Right lobe of liver (tissue), 6 donors: ENCODE results near the gene TSKU. TPM values are rescaled to one million over a fixed set of nuclear protein-coding genes. Genes with fewer than 3 reads are reported as not detected.

Source experiments
- ATAC-seq, 4 donors: fragments of 200-7000 bp; cut with Tn5 transposase; one replicate each; pipeline ENCODE4 v1.9.1; 2020; ENCODE audit warnings: mild to moderate bottlenecking in 4 of 4, moderate library complexity in 4 of 4
- DNase-seq, 3 donors: peaks; one replicate each; pipeline ENCODE4 v3.0.0-alpha.2; 2020
- H3K27ac ChIP-seq, 3 donors: fragments of 200-600 bp; one replicate each; pipeline ENCODE4 v1.8.0; 2022
- H3K27me3 ChIP-seq, 2 donors: fragments of 200-600 bp; one replicate each; pipeline ENCODE4 v1.8.0; 2022
- H3K36me3 ChIP-seq, 4 donors: fragments of 200-600 bp; sonication (generic) in 1 of 4; one replicate each; pipeline versions ENCODE4 v1.5.1 to v1.8.0; 2017 to 2022; ENCODE audit warnings: control low read depth in 1 of 4
- H3K4me1 ChIP-seq, 4 donors: fragments of 200-600 bp; sonication (generic) in 1 of 4; one replicate each; pipeline versions ENCODE4 v1.5.1 to v1.8.0; 2017 to 2022; ENCODE audit warnings: control low read depth in 1 of 4
- H3K4me3 ChIP-seq, 3 donors: fragments of 200-600 bp; one replicate each; pipeline ENCODE4 v1.8.0; 2022
- H3K9me3 ChIP-seq, 4 donors: fragments of 200-600 bp; sonication (generic) in 1 of 4; one replicate each; pipeline versions ENCODE4 v1.5.1 to v1.8.0; 2017 to 2022; ENCODE audit warnings: control low read depth in 1 of 4
- CTCF ChIP-seq, 4 donors: fragments of 200-600 bp in 3 of 4; fragments of 450-650 bp in 1 of 4; IDR thresholded peaks; one replicate each; pipeline versions ENCODE4 v1.5.1 to v1.8.0; 2016 to 2022; ENCODE audit warnings: antibody characterized with exemption in 4 of 4, mild to moderate bottlenecking in 2 of 4
- POLR2A ChIP-seq: fragments of 450-650 bp; IDR thresholded peaks from one replicate; pipeline ENCODE4 v1.6.1; 2017; ENCODE audit warnings: antibody characterized with exemption, mild to moderate bottlenecking
- WGBS: methylation state at CpG from one replicate; pipeline ENCODE4 v1.1.6; 2018; ENCODE audit warnings: low coverage, low lambda C conversion rate; ENCODE audit not compliant: insufficient coverage; ENCODE audit errors: missing lambda C conversion rate; 5-methylcytosine and 5-hydroxymethylcytosine counted together
- intact Hi-C, 2 donors: fragments of 100-400 bp; cut with DNase I; formaldehyde crosslinking; loops; one replicate each; pipeline versions ENCODE4 v1.11.2 to v1.14.1; 2022
- total RNA-seq, 6 experiments: library from RNA; depleted of rRNA in 2 of 6; stranded (reverse); fragments of >200 nt in 2 of 6; fragmentation: NEBNext Ultra II Directional in 3 of 6; extraction: Animal tissue kit (Norgen Biotek cat#: 25700) in 3 of 6; gene quantifications; one replicate each; pipeline versions ENCODE4 v1.1.0 to v1.2.4, GENCODE V29; 2016 to 2023
- donor health status: DM: no; HTN: yes; CAD: no.
- donor health status: DM: no; HTN: no; CAD: no.
- donor health status: DM: no; HTN: no; CAD: no.
- donor health status: DM: no; HTN: yes; CAD: no.
- donor health status: DM: no; HTN: yes; CAD: no.

The TSKU gene
- total RNA-seq, 6 experiments from 2014 or later: 66.1 to 1,026 (median 278) TPM

- intact Hi-C loops: no loop called here
- H3K27ac ChIP-seq: no peak overlapping the region
- H3K36me3 ChIP-seq: no peaks in the 10 kb centered on the region
- no peaks in the 10 kb centered on the region for H3K27me3 ChIP-seq
- ATAC-seq (no peak), DNase-seq (no peak)
- no peaks in the 10 kb centered on the region for H3K9me3 ChIP-seq
- WGBS: 60% methylated on average over 9 of the region's 9 CpGs
- no peak overlapping the region for H3K4me3 ChIP-seq
- H3K4me1 ChIP-seq: peaks cover 0 to under 1% (median 0%) of the 10 kb centered on the region in 4 donors
- no peak for TF ChIP-seq POLR2A
- no peak for TF ChIP-seq CTCF (IDR thresholded peaks at IDR 0.05)
Observed at GRCh38 chr11:76830639-76831327, 47.6 kb downstream of the TSKU start.

DNA sequence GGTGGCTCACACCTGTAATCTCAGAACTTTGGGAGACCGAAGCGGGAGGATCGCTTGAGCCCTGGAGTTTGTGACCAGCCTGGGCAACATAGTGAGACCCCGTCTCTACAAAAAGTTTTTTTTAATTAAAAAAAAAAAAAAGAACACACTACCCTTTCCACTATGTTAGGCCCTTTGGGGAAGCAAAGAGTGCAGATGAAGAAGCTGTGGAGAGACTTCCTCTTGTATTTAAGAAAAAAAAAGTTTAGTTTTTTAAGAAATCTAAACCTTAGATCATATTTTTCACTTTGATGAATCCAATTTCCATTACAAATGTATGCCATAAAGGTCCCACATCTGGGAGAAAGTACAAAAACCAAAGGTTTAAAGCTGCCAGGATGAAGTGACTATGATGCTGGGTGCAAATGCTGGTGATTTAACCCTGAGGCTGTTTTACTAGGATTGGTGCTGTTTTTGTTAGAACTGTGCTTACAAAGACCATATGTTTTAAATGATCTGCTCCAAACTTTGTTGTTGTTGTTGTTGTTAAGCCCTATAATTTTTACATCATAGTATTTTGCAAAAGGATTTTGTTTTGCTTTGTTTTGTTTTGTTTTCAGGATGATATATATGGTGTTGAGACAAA is 48.6 kb downstream of the TSKU start:
- peaks cover 0 to 6% (median 0%) of the 10 kb centered on the region in 4 donors for H3K4me1 ChIP-seq
- no peak overlapping the region for H3K4me3 ChIP-seq
- TF ChIP-seq POLR2A (no peak), CTCF (IDR thresholded peaks at IDR 0.05) (no peak)
- no peaks in the 10 kb centered on the region for H3K36me3 ChIP-seq
- intact Hi-C loops: no loop called here
- no peak overlapping the region for H3K27ac ChIP-seq
- no peaks in the 10 kb centered on the region for H3K27me3 ChIP-seq
- DNase-seq: no peak
- 93% methylated on average over 4 of the region's 4 CpGs for WGBS
- ATAC-seq: no peak
- no peaks in the 10 kb centered on the region for H3K9me3 ChIP-seq

GRCh38 chr11:76832361-76832760 is 49.2 kb downstream of the TSKU start:
- H3K4me3 ChIP-seq: no peak overlapping the region
- ATAC-seq (peak in 3 of 4 donors; percentile 39 to 72 (median 49)), DNase-seq (no peak)
- no peaks in the 10 kb centered on the region for H3K27me3 ChIP-seq
- intact Hi-C loops: no loop called here
- no peaks in the 10 kb centered on the region for H3K9me3 ChIP-seq
- peaks cover 0 to 6% (median 0%) of the 10 kb centered on the region in 4 donors for H3K4me1 ChIP-seq
- TF ChIP-seq CTCF (IDR thresholded peaks at IDR 0.05) (no peak), POLR2A (no peak)
- H3K36me3 ChIP-seq: no peaks in the 10 kb centered on the region
- H3K27ac ChIP-seq: no peak overlapping the region

GRCh38 chr11:76834151-76834550 is 51.0 kb downstream of the TSKU start:
- Histone ChIP-seq H3K36me3 (no peaks in the 10 kb centered on the region), H3K27ac (no peak overlapping the region), H3K4me1 (peaks cover 0 to 6% (median 0%) of the 10 kb centered on the region in 4 donors), H3K4me3 (no peak overlapping the region), H3K9me3 (no peaks in the 10 kb centered on the region), H3K27me3 (no peaks in the 10 kb centered on the region)
- 69% methylated on average over 3 of the region's 3 CpGs for WGBS
- intact Hi-C loops: no loop called here
- TF ChIP-seq POLR2A (no peak), CTCF (IDR thresholded peaks at IDR 0.05) (no peak)
- ATAC-seq (no peak), DNase-seq (no peak)
